MM.1S (cell line): ENCODE results near the gene SRC.

Source experiments
- DNase-seq: peaks from one replicate; pipeline ENCODE4 v3.0.0-alpha.2; 2015
- H2AFZ ChIP-seq: fragments of 300-600 bp; sonication (generic); 2 replicates; pipeline ENCODE4 v1.6.0; 2016; ENCODE audit warnings: antibody characterized with exemption, low read length
- H3F3A ChIP-seq: fragments of 300-600 bp; sonication (generic); 2 replicates; pipeline ENCODE4 v1.6.1; 2016; ENCODE audit warnings: mild to moderate bottlenecking, antibody characterized with exemption, low read length, moderate library complexity, mixed read lengths; ENCODE audit not compliant: insufficient read depth
- H3K27ac ChIP-seq: fragments of 300-600 bp; sonication (generic); 2 replicates; pipeline ENCODE4 v1.5.1; 2016; ENCODE audit warnings: mild to moderate bottlenecking, low read length
- H3K27me3 ChIP-seq: fragments of 300-600 bp; sonication (generic); replicated peaks from 2 replicates; pipeline ENCODE4 v1.6.0; 2016; ENCODE audit warnings: low read length; ENCODE audit not compliant: insufficient read depth
- H3K36me3 ChIP-seq: fragments of 300-600 bp; sonication (generic); replicated peaks from 2 replicates; pipeline ENCODE4 v1.6.1; 2016; ENCODE audit warnings: mild to moderate bottlenecking, low read length, mixed read lengths; ENCODE audit not compliant: insufficient read depth
- H3K4me1 ChIP-seq: fragments of 300-600 bp; sonication (generic); 2 replicates; pipeline ENCODE4 v1.6.1; 2016; ENCODE audit warnings: low read length, mixed read lengths
- H3K4me2 ChIP-seq: fragments of 300-600 bp; sonication (generic); 2 replicates; pipeline ENCODE4 v1.6.0; 2016; ENCODE audit warnings: low read depth, low read length
- H3K4me3 ChIP-seq: fragments of 300-600 bp; sonication (generic); 2 replicates; pipeline ENCODE4 v1.5.1; 2016; ENCODE audit warnings: low read length, mixed read lengths
- H3K79me2 ChIP-seq: fragments of 300-600 bp; sonication (generic); 2 replicates; pipeline ENCODE4 v1.6.1; 2016; ENCODE audit warnings: mixed run types, low read length, mixed read lengths
- H3K9ac ChIP-seq: fragments of 300-600 bp; sonication (generic); 2 replicates; pipeline ENCODE4 v1.6.1; 2016; ENCODE audit warnings: low read length, mixed read lengths
- H3K9me2 ChIP-seq: fragments of 300-600 bp; sonication (generic); replicated peaks from 2 replicates; pipeline ENCODE4 v1.6.1; 2016; ENCODE audit warnings: mild to moderate bottlenecking, low read length, mixed read lengths; ENCODE audit not compliant: insufficient read depth
- H3K9me3 ChIP-seq: fragments of 300-600 bp; sonication (generic); replicated peaks from 2 replicates; pipeline ENCODE4 v1.6.1; 2016; ENCODE audit warnings: mild to moderate bottlenecking, low read length, mixed read lengths; ENCODE audit not compliant: insufficient read depth
- H4K20me1 ChIP-seq: fragments of 300-600 bp; sonication (generic); 2 replicates; pipeline ENCODE4 v1.6.1; 2016; ENCODE audit warnings: mild to moderate bottlenecking, low read length, moderate library complexity, mixed read lengths; ENCODE audit not compliant: insufficient read depth
- EZH2 ChIP-seq: fragments of 300-600 bp; sonication (generic); optimal IDR thresholded peaks from 2 replicates; pipeline ENCODE3; 2017; ENCODE audit warnings: low read depth, mild to moderate bottlenecking, antibody characterized with exemption, low read length, mixed read lengths
- EZH2phosphoT487 ChIP-seq: fragments of 300-600 bp; sonication (generic); IDR thresholded peaks from 2 replicates; pipeline ENCODE4 v1.6.1; 2018; ENCODE audit warnings: antibody characterized with exemption, low read length
- TF ChIP-seq, protein P1 (sequence below): fragments of 300-600 bp; sonication (generic); IDR thresholded peaks from 2 replicates; pipeline ENCODE4 v1.5.1; 2016; ENCODE audit warnings: antibody characterized with exemption, low read length, mixed read lengths

SRC gene

DNA sequence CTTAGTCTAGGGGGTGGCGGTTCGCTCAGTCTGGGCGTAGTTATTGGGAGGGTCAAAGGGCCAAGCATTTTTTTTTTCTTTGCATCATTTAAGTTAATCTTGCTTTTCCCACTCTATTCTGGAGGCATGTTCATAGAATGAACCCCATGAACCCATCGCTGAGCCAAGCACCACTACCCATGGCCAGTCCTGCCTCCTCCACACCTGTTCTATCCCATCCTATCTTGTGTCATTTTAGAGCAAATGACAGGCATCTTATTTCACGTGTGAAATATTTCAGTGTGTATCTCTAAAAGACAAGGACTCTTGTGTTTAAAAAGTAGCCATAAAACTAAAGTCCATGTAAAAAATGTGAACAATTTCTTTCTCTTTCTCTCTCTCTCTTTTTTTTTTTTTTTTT lies 13.9 kb downstream of the SRC start:
- Histone ChIP-seq H3K27ac (no peak overlapping the region), H3K4me1 (peaks cover 3% of the 10 kb centered on the region)
- no peak for DNase-seq

DNA sequence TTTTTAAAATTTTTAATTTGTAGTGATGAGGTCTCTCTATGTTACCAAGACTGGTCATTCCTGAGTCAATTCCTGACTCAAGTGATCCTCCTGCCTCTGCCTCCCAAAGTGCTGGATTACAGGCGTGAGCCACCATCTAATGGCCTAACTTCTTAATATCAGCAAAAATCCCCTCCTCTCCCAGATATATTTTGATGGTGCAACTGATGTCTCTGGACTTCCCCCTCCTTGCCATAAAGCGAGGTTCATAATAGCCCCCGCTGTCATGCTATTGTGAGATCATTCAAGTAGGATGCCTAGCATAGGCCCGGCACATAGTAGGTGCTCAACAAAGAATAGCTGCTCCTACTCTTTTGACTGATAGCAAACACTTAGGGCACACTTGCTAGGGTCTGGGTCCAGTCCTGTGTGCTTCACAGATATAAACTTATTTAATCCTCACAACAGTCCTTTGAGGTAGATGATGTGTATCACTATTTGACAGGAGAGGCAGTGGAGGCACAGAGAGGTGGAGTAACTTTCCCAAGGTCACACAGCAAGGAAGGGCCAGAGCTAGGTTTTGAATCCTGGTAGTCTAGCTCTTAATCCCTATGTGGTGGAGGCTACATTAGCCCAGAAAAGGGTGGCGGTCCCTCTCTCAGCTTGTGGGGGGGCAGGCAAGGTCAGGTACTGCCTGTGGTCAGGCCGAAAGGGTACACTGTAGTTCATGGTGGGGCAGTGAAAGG lies 14.6 kb downstream of the SRC start:
- no peaks in the 10 kb centered on the region for H3K36me3 ChIP-seq
- no peak for DNase-seq
- H3K9me3 ChIP-seq, result no peaks in the 10 kb centered on the region
- H3K4me3 ChIP-seq, result no peak overlapping the region
- H3K27me3 ChIP-seq, result no peaks in the 10 kb centered on the region
- H3F3A ChIP-seq, result peaks cover 3% of the 10 kb centered on the region; the same call in 1 of the 2 replicates
- H3K27ac ChIP-seq, result no peak overlapping the region
- no peak overlapping the region for H2AFZ ChIP-seq
- TF ChIP-seq EZH2, result no peak
- no peak for TF ChIP-seq EZH2phosphoT487
- TF ChIP-seq, protein P1, sequence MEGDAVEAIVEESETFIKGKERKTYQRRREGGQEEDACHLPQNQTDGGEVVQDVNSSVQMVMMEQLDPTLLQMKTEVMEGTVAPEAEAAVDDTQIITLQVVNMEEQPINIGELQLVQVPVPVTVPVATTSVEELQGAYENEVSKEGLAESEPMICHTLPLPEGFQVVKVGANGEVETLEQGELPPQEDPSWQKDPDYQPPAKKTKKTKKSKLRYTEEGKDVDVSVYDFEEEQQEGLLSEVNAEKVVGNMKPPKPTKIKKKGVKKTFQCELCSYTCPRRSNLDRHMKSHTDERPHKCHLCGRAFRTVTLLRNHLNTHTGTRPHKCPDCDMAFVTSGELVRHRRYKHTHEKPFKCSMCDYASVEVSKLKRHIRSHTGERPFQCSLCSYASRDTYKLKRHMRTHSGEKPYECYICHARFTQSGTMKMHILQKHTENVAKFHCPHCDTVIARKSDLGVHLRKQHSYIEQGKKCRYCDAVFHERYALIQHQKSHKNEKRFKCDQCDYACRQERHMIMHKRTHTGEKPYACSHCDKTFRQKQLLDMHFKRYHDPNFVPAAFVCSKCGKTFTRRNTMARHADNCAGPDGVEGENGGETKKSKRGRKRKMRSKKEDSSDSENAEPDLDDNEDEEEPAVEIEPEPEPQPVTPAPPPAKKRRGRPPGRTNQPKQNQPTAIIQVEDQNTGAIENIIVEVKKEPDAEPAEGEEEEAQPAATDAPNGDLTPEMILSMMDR, result no peak
- H3K79me2 ChIP-seq, result no peaks in the 10 kb centered on the region
- peaks cover 10% of the 10 kb centered on the region for H3K4me1 ChIP-seq
- no peak overlapping the region for H3K9ac ChIP-seq
- H3K9me2 ChIP-seq, result no peaks in the 10 kb centered on the region
- H4K20me1 ChIP-seq, result no peaks in the 10 kb centered on the region
- H3K4me2 ChIP-seq, result no peak overlapping the region

More for the DNA sequence above, 13.9 kb downstream of the SRC start:
- H2AFZ ChIP-seq, result no peak overlapping the region
- H3K9ac ChIP-seq, result no peak overlapping the region
- no peaks in the 10 kb centered on the region for H3F3A ChIP-seq
- no peaks in the 10 kb centered on the region for H3K36me3 ChIP-seq
- H3K9me2 ChIP-seq, result no peaks in the 10 kb centered on the region
- TF ChIP-seq, protein P1, result no peak
- TF ChIP-seq EZH2, result no peak
- no peak for TF ChIP-seq EZH2phosphoT487
- H4K20me1 ChIP-seq, result no peaks in the 10 kb centered on the region
- H3K79me2 ChIP-seq, result no peaks in the 10 kb centered on the region
- H3K4me2 ChIP-seq, result no peak overlapping the region
- no peaks in the 10 kb centered on the region for H3K9me3 ChIP-seq
- H3K27me3 ChIP-seq, result no peaks in the 10 kb centered on the region
- no peak overlapping the region for H3K4me3 ChIP-seq

DNA sequence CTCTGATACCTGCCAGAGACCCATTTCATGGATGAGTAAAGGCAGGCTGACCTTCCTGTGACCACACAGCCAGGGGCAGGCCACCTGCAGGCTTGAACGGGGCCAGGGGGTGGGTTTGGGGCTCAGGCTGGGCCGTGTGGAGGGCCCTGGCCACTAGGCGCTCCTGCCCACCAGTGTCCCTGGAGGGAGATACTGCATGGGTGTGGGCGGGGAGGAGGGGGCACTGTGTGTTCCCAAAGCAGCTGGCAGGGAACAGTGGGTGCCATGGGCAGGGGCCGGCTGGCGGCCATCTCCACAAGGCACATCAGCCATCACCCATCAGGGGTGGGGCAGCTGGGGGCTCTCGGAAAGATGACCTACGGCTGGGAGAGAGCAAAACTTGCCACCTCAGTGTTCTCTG lies 15.4 kb downstream of the SRC start:
- Histone ChIP-seq H3F3A (peaks cover 11% of the 10 kb centered on the region), H3K27ac (no peak overlapping the region), H3K4me1 (peaks cover 18% of the 10 kb centered on the region), H3K36me3 (no peaks in the 10 kb centered on the region), H3K9me2 (no peaks in the 10 kb centered on the region), H3K9ac (no peak overlapping the region), H3K27me3 (no peaks in the 10 kb centered on the region), H3K4me2 (no peak overlapping the region), H3K4me3 (no peak overlapping the region), H4K20me1 (no peaks in the 10 kb centered on the region), H3K79me2 (no peaks in the 10 kb centered on the region), H3K9me3 (no peaks in the 10 kb centered on the region), H2AFZ (no peak overlapping the region)
- TF ChIP-seq, protein P1, result no peak
- no peak for DNase-seq
